Upper lobe of left lung (tissue), 4 donors: ENCODE results near the gene TAS2R30.

ENCODE experiments used
- EP300 ChIP-seq, 4 donors: sonication (generic); formaldehyde crosslinking; IDR thresholded peaks; one replicate each; pipeline ENCODE4 v1.5.1; 2017; ENCODE audit warnings: antibody characterized with exemption in 4 of 4, control low read depth in 2 of 4
- POLR2A ChIP-seq, 4 donors: fragments of 450-650 bp; IDR thresholded peaks; one replicate each; pipeline ENCODE4 v1.5.1; 2016 to 2017; ENCODE audit warnings: antibody characterized with exemption in 4 of 4, mild to moderate bottlenecking in 2 of 4
- POLR2AphosphoS5 ChIP-seq, 2 donors: sonication (generic); formaldehyde crosslinking; IDR thresholded peaks; one replicate each; pipeline ENCODE4 v1.5.1; 2017; ENCODE audit warnings: antibody characterized with exemption in 2 of 2
- TF ChIP-seq, protein P1 (sequence below), 6 experiments: fragments of 450-650 bp in 4 of 6; fragments of 200-600 bp in 2 of 6; sonication (generic) in 2 of 6; IDR thresholded peaks; one replicate each; pipeline ENCODE4 v1.5.1; 2016 to 2019; ENCODE audit warnings: antibody characterized with exemption in 6 of 6

DNA sequence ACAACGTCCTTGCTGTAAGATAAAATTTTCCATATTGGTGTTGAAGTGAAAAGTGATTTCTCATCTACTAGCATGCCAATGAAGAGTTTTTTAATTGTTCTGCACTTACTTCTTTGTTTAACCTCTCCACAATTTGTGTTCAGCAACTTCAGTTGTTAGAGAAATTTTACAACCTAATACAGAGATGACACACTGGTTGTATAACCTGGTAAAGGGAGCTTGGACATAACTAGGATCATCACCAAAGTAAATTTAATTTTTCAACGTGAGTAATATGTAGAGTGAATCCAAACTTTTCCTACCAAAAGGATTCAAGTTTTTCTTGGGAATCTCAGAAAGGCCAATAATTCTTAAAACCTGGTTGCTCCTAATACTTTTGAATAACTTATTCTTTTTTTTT is 28.9 kb downstream of the TAS2R30 start:
- TF ChIP-seq, protein P1, sequence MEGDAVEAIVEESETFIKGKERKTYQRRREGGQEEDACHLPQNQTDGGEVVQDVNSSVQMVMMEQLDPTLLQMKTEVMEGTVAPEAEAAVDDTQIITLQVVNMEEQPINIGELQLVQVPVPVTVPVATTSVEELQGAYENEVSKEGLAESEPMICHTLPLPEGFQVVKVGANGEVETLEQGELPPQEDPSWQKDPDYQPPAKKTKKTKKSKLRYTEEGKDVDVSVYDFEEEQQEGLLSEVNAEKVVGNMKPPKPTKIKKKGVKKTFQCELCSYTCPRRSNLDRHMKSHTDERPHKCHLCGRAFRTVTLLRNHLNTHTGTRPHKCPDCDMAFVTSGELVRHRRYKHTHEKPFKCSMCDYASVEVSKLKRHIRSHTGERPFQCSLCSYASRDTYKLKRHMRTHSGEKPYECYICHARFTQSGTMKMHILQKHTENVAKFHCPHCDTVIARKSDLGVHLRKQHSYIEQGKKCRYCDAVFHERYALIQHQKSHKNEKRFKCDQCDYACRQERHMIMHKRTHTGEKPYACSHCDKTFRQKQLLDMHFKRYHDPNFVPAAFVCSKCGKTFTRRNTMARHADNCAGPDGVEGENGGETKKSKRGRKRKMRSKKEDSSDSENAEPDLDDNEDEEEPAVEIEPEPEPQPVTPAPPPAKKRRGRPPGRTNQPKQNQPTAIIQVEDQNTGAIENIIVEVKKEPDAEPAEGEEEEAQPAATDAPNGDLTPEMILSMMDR (IDR thresholded peaks at IDR 0.05), result no peak
- no peak for TF ChIP-seq POLR2A (IDR thresholded peaks at IDR 0.05)
- no peak for TF ChIP-seq POLR2AphosphoS5 (IDR thresholded peaks at IDR 0.05)
- TF ChIP-seq EP300 (IDR thresholded peaks at IDR 0.05), result no peak
